Kidney epithelial cell (primary cell): ENCODE measurements around the gene CARMIL1. TPM values are rescaled to one million over a fixed set of nuclear protein-coding genes. Genes with fewer than 3 reads are reported as not detected.
"Not testable (repeated sequence)": the region's sequence is repeated elsewhere in the genome, so short reads cannot be mapped to it uniquely, and the experiment has no call there.

Experiments used
- DNase-seq: peaks from one replicate; pipeline ENCODE4 v3.0.0-alpha.2; 2010; ENCODE audit warnings: low read depth
- H3K27me3 ChIP-seq: 2 replicates; pipeline ENCODE4 v1.6.0; 2011; ENCODE audit warnings: low read length; ENCODE audit not compliant: control insufficient read depth, insufficient read depth
- H3K36me3 ChIP-seq: 2 replicates; pipeline ENCODE4 v1.5.1; 2011; ENCODE audit warnings: low read length; ENCODE audit not compliant: control insufficient read depth, insufficient read depth
- H3K4me3 ChIP-seq: 2 replicates; pipeline ENCODE4 v1.5.1; 2011; ENCODE audit warnings: low read depth, mild to moderate bottlenecking, control low read depth, low read length
- total RNA-seq: library from RNA; depleted of rRNA; stranded (reverse); fragments of >200 nt; gene quantifications from 2 replicates; pipeline ENCODE4 v1.2.3, GENCODE V29; 2015
- TF ChIP-seq, protein P1 (sequence below): IDR thresholded peaks from 2 replicates; pipeline ENCODE4 v1.5.1; 2011; ENCODE audit warnings: mild to moderate bottlenecking, moderate library complexity, low read length, control low read depth, inconsistent platforms; ENCODE audit not compliant: insufficient read depth, poor library complexity, severe bottlenecking

The CARMIL1 gene
- total RNA-seq, 1 donor from 2014 or later: 14.7 TPM

DNA sequence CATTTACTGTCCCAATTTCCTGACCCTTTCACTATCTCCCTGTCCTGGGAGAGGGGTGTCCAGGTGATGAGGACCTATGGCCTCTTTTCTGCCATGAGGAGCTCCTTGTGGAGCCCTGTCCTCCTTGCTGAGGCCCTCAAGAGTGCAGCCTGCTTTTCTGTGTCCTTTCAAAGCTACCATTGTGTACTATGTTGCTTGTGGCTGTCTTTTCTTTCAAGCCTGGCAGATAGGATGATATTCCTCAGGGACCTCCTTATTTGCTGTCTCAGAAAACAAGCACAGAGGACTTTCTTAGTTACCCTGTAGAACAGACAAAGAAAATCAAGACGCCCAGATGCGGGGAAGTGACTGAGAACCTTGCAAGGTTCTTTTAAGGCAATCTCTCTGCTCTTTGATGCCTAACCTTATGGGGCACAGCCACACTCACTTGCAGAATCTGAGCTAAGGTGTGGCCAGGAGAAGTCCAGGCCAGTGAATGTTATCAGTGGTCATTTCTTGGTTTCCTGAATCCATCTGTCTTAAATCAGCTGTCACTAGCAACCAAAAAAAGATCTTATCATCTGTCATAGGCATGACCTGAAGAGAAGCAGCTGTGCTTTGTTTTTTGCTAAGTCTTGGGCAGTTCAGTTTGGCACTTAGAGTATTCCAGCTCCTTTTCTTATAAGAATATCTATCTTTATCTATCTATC lies 17.2 kb downstream of the CARMIL1 start:
- Histone ChIP-seq H3K36me3 (no peaks in the 10 kb centered on the region), H3K27me3 (no peaks in the 10 kb centered on the region), H3K4me3 (no peak overlapping the region)
- TF ChIP-seq, protein P1, sequence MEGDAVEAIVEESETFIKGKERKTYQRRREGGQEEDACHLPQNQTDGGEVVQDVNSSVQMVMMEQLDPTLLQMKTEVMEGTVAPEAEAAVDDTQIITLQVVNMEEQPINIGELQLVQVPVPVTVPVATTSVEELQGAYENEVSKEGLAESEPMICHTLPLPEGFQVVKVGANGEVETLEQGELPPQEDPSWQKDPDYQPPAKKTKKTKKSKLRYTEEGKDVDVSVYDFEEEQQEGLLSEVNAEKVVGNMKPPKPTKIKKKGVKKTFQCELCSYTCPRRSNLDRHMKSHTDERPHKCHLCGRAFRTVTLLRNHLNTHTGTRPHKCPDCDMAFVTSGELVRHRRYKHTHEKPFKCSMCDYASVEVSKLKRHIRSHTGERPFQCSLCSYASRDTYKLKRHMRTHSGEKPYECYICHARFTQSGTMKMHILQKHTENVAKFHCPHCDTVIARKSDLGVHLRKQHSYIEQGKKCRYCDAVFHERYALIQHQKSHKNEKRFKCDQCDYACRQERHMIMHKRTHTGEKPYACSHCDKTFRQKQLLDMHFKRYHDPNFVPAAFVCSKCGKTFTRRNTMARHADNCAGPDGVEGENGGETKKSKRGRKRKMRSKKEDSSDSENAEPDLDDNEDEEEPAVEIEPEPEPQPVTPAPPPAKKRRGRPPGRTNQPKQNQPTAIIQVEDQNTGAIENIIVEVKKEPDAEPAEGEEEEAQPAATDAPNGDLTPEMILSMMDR: no peak
- DNase-seq: no peak

GRCh38 chr6:25297039-25297441 lies 17.9 kb downstream of the CARMIL1 start:
- H3K4me3 ChIP-seq: no peak overlapping the region
- no peak for DNase-seq
- H3K27me3 ChIP-seq: no peaks in the 10 kb centered on the region
- TF ChIP-seq, protein P1: no peak
- H3K36me3 ChIP-seq: no peaks in the 10 kb centered on the region

- no peak for DNase-seq
- Histone ChIP-seq H3K27me3 (no peaks in the 10 kb centered on the region), H3K36me3 (no peaks in the 10 kb centered on the region), H3K4me3 (no peak overlapping the region)
- TF ChIP-seq, protein P1: no peak
Measured at GRCh38 chr6:25297823-25298522, 18.8 kb downstream of the CARMIL1 start.

DNA sequence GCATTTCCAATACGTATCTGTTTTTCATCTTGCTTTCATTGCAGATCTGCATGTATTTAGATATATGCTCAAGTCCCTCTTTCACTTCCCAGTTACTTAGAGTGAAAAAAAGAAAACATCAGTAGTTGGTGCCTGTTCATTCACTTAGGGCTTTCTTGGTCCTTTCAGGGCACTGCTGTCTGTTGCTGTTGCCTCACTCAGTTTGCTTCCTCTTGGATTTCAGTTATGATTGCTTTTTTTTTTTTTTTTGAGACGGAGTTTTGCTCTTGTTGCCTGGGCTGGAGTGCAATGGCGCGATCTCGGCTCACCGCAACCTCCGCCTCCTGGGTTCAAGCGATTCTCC lies 19.3 kb downstream of the CARMIL1 start:
- DNase-seq, H3K27me3 ChIP-seq, H3K36me3 ChIP-seq, H3K4me3 ChIP-seq: not testable (repeated sequence)

DNA sequence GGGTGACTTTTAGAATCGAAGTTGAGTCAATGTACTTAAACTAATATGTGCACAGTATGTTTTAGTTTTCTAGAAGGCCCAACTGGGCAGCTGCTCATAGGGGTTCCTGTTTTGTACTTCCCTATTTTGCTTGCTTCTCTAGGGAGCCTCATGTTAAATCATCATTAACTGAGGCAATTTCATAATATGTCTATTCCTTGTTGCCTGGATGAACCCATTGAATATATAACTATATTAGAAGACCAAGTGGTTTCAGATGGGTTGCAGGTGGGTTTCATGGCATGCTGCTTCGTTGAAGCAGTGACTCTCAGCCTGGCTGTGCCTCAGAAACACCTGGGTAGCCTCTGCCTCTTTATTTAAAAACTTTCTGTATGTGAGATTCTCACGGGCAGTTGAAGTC lies 22.2 kb downstream of the CARMIL1 start:
- TF ChIP-seq, protein P1: no peak
- no peak for DNase-seq
- Histone ChIP-seq H3K4me3 (no peak overlapping the region), H3K27me3 (no peaks in the 10 kb centered on the region), H3K36me3 (no peaks in the 10 kb centered on the region)

DNA sequence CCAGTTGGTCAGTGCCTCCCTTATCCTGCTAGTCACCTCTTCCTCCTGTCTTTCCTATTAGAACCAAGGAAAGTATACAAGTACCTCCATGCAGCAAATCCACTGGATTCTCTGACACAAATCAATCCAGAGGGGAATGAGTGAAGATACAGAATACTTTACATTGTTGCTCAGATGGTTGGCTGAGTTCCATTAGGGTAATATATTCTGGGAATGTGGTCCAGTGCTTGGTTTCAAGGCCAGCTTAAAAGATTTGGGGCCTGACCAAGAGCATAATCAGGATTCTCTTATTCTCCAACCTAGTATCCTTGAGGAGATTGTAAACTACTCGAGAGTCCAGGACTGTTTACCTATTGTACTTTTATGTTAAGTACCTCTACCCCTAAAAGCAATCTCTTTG lies 23.0 kb downstream of the CARMIL1 start:
- no peak for DNase-seq
- TF ChIP-seq, protein P1: no peak
- no peaks in the 10 kb centered on the region for H3K27me3 ChIP-seq

More for the DNA sequence above, 23.0 kb downstream of the CARMIL1 start:
- H3K4me3 ChIP-seq: no peak overlapping the region
- H3K36me3 ChIP-seq: no peaks in the 10 kb centered on the region
